Fibroblast of skin of right quadriceps (primary cell): ENCODE measurements around the gene DPEP2.
A peak's percentile ranks its signal among the peaks of the same experiment; 100 is the strongest.
"Not testable (repeated sequence)": the region's sequence is repeated elsewhere in the genome, so short reads cannot be mapped to it uniquely, and the experiment has no call there.

Experiments
- DNase-seq: peaks from one replicate; pipeline ENCODE4 v3.0.0-alpha.2; 2013

Gene DPEP2

GRCh38 chr16:67998779-67999688 lies at the start of gene DPEP2:
TSS of gene DPEP2 (minus strand) at chr16:67999484. CDS start at chr16:67993212, 6,272 bp downstream.
- not testable (repeated sequence) for DNase-seq

GRCh38 chr16:68047987-68048386 lies 48.7 kb upstream of the DPEP2 start:
- no peak for DNase-seq

GRCh38 chr16:68046106-68046505 lies 46.8 kb upstream of the DPEP2 start:
- no peak for DNase-seq

GRCh38 chr16:68041783-68042182 lies 42.5 kb upstream of the DPEP2 start:
- DNase-seq, result no peak

GRCh38 chr16:68040506-68041288 lies 41.4 kb upstream of the DPEP2 start:
- DNase-seq, result peak; percentile 42

- no peak for DNase-seq
Measured at GRCh38 chr16:68037841-68038597, 38.7 kb upstream of the DPEP2 start.

GRCh38 chr16:68035227-68035626 lies 35.9 kb upstream of the DPEP2 start:
- DNase-seq, result no peak

GRCh38 chr16:68033101-68033500 lies 33.8 kb upstream of the DPEP2 start:
- DNase-seq, result no peak

GRCh38 chr16:68031951-68032350 lies 32.7 kb upstream of the DPEP2 start:
- DNase-seq, result no peak

GRCh38 chr16:68030108-68030507 lies 30.8 kb upstream of the DPEP2 start:
- DNase-seq, result not testable (repeated sequence)

GRCh38 chr16:68028996-68029395 lies 29.7 kb upstream of the DPEP2 start:
- no peak for DNase-seq

- DNase-seq, result peak; percentile 91
Measured at GRCh38 chr16:68022728-68023537, 23.6 kb upstream of the DPEP2 start, which contains the start of the genes DDX28 and DUS2. TSS of gene DDX28 (minus strand) at chr16:68023232. CDS start at chr16:68023202, 30 bp downstream. TSS of gene DUS2 (plus strand) at chr16:68023284. CDS start at chr16:68038024, 14,740 bp downstream.

GRCh38 chr16:68022278-68022727 lies 23.0 kb upstream of the DPEP2 start:
- no peak for DNase-seq

GRCh38 chr16:68021490-68021889 lies 22.2 kb upstream of the DPEP2 start:
- DNase-seq, result no peak

GRCh38 chr16:68019167-68019680 lies 19.9 kb upstream of the DPEP2 start:
- DNase-seq, result no peak

GRCh38 chr16:68015681-68016080 lies 16.4 kb upstream of the DPEP2 start, which contains the start of gene DPEP2NB:
TSS of gene DPEP2NB (minus strand) at chr16:68015911. CDS start at chr16:68015770, 141 bp downstream.
- DNase-seq, result no peak

GRCh38 chr16:68013440-68013839 lies 14.2 kb upstream of the DPEP2 start:
- no peak for DNase-seq

- DNase-seq, result not testable (repeated sequence)
Measured at GRCh38 chr16:68009872-68010271, 10.6 kb upstream of the DPEP2 start.

GRCh38 chr16:68009157-68009735 lies 10.0 kb upstream of the DPEP2 start:
- no peak for DNase-seq

- DNase-seq, result no peak
Measured at GRCh38 chr16:68005786-68006286, 6.6 kb upstream of the DPEP2 start.

- DNase-seq, result no peak
Measured at GRCh38 chr16:68005211-68005610, 5.9 kb upstream of the DPEP2 start.
